SK-N-SH (cell line): ENCODE data around the gene METTL25B. TPM values are rescaled to one million over a fixed set of nuclear protein-coding genes. Genes with fewer than 3 reads are reported as not detected.

ENCODE experiments used
- CTCF ChIA-PET: fragments of 300-600, 350-600 bp; formaldehyde crosslinking; extraction: SDS; loops from one replicate; lab custom pipeline; 2021; lab: Yijun Ruan, JAX
- POLR2A ChIA-PET: fragments of 350-600 bp; sonication (Branson Sonifier 250); formaldehyde crosslinking; extraction: SDS; loops from one replicate; lab custom pipeline; 2020; ENCODE audit warnings: antibody characterized with exemption, inconsistent platforms; lab: Yijun Ruan, JAX
- DNase-seq: peaks from one replicate; pipeline ENCODE4 v3.0.0; 2012
- H2AFZ ChIP-seq: fragments of 200-600 bp; sonication (generic); 2 replicates; pipeline ENCODE4 v1.8.1; 2016; ENCODE audit warnings: antibody characterized with exemption, mild to moderate bottlenecking, low read depth
- H3F3A ChIP-seq: fragments of 200-600 bp; sonication (generic); replicated peaks from 2 replicates; pipeline ENCODE3; 2016; ENCODE audit warnings: antibody characterized with exemption, mild to moderate bottlenecking; ENCODE audit not compliant: insufficient read depth
- H3K27ac ChIP-seq, 2 experiments: fragments of 200-500 bp in 1 of 2; fragments of 200-600 bp in 1 of 2; sonication (Bioruptor generic) in 1 of 2; sonication (generic), shearing (Covaris generic) in 1 of 2; 2 replicates each; pipeline versions ENCODE4 v1.5.1 to v1.6.1; 2014 to 2016; ENCODE audit warnings: low read depth in 2 of 2, inconsistent platforms in 1 of 2, low read length in 1 of 2, mild to moderate bottlenecking in 1 of 2, mixed read lengths in 1 of 2
- H3K27me3 ChIP-seq: fragments of 200-600 bp; sonication (generic), shearing (Covaris generic); 2 replicates; pipeline ENCODE4 v1.6.1; 2016; ENCODE audit warnings: mixed run types; ENCODE audit not compliant: insufficient read depth
- H3K36me3 ChIP-seq, 2 experiments: fragments of 200-500 bp in 1 of 2; fragments of 200-600 bp in 1 of 2; sonication (Bioruptor generic) in 1 of 2; sonication (generic) in 1 of 2; replicated peaks in 1 of 2; 2 replicates each; pipeline versions ENCODE3 to v1.5.1; 2014 to 2016; ENCODE audit warnings: low read length in 1 of 2, mild to moderate bottlenecking in 1 of 2; ENCODE audit not compliant: insufficient read depth in 2 of 2, control insufficient read depth in 1 of 2
- H3K4me1 ChIP-seq, 2 experiments: fragments of 200-500 bp in 1 of 2; fragments of 200-600 bp in 1 of 2; sonication (Bioruptor generic) in 1 of 2; sonication (generic), shearing (Covaris generic) in 1 of 2; 2 replicates each; pipeline versions ENCODE4 v1.5.1 to v1.6.1; 2014 to 2016; ENCODE audit warnings: low read depth in 1 of 2, low read length in 1 of 2, mixed run types in 1 of 2; ENCODE audit not compliant: insufficient read depth in 2 of 2, control insufficient read depth in 1 of 2
- H3K4me2 ChIP-seq: fragments of 200-600 bp; sonication (generic), shearing (Covaris generic); 2 replicates; pipeline ENCODE4 v1.6.1; 2017; ENCODE audit warnings: mixed run types
- H3K4me3 ChIP-seq, 2 experiments: fragments of 200-500 bp in 1 of 2; fragments of 200-600 bp in 1 of 2; sonication (Bioruptor generic) in 1 of 2; sonication (generic), shearing (Covaris generic) in 1 of 2; 2 replicates each; pipeline versions ENCODE4 v1.5.1 to v1.8.1; 2014 to 2016; ENCODE audit warnings: low read depth in 2 of 2, inconsistent platforms in 1 of 2, low read length in 1 of 2, mild to moderate bottlenecking in 1 of 2, mixed read lengths in 1 of 2, moderate library complexity in 1 of 2
- H3K79me2 ChIP-seq: fragments of 200-600 bp; sonication (generic); 2 replicates; pipeline ENCODE4 v1.8.1; 2017; ENCODE audit warnings: mild to moderate bottlenecking; ENCODE audit not compliant: insufficient read depth
- H3K9ac ChIP-seq: fragments of 200-600 bp; sonication (generic); 2 replicates; pipeline ENCODE4 v1.6.1; 2017; ENCODE audit warnings: mixed run types
- H3K9me2 ChIP-seq: fragments of 200-600 bp; sonication (generic); 2 replicates; pipeline ENCODE4 v1.6.1; 2017; ENCODE audit warnings: mixed run types
- H3K9me3 ChIP-seq: fragments of 200-600 bp; sonication (generic); 2 replicates; pipeline ENCODE4 v1.6.1; 2017; ENCODE audit warnings: mixed run types, mild to moderate bottlenecking, moderate library complexity
- H4K20me1 ChIP-seq: fragments of 200-600 bp; sonication (generic); 2 replicates; pipeline ENCODE4 v1.6.1; 2017; ENCODE audit warnings: mild to moderate bottlenecking, mixed run types; ENCODE audit not compliant: insufficient read depth
- FOXM1 ChIP-seq: IDR thresholded peaks from 2 replicates; pipeline ENCODE4 v1.4.0; 2012; ENCODE audit warnings: low read depth, mild to moderate bottlenecking
- GATA2 ChIP-seq: sonication (generic); formaldehyde crosslinking; IDR thresholded peaks from 2 replicates; pipeline ENCODE4 v1.5.0; 2020; ENCODE audit warnings: mild to moderate bottlenecking, missing genetic modification reagents
- MXI1 ChIP-seq: IDR thresholded peaks from 2 replicates; pipeline ENCODE4 v1.6.1; 2012; ENCODE audit warnings: mild to moderate bottlenecking, low read depth, low read length, improper control_type of control experiment
- NFIC ChIP-seq: IDR thresholded peaks from 2 replicates; pipeline ENCODE4 v1.4.0; 2012; ENCODE audit warnings: borderline replicate concordance
- REST ChIP-seq: IDR thresholded peaks from 2 replicates; pipeline ENCODE4 v1.6.1; 2012; ENCODE audit warnings: mild to moderate bottlenecking, low read depth, low read length, moderate library complexity
- WGBS: methylation state at CpG from one replicate; pipeline ENCODE4 v1.1.6; 2017; ENCODE audit warnings: low lambda C conversion rate; 5-methylcytosine and 5-hydroxymethylcytosine counted together
- polyA plus RNA-seq, 3 experiments: library from polyadenylated mRNA; depleted of rRNA; stranded (reverse); fragments of >200 nt; gene quantifications; 2 replicates each; pipeline ENCODE4 v1.2.3, GENCODE V29; 2012

Gene METTL25B
- polyA plus RNA-seq, 1 of the 3 experiments (the other 2 are of a cell fraction), result 20.1 TPM

- TF ChIP-seq REST, result no peak
- no peak for TF ChIP-seq GATA2 (CRISPR knock-in tag)
- no peak for TF ChIP-seq FOXM1
- TF ChIP-seq MXI1, result no peak
These were observed 21.4 kb upstream of the METTL25B start (continued) for GRCh38 chr1:156706657-156707416.

- DNase-seq, result no peak
- TF ChIP-seq NFIC, result peak; percentile 13; the same call in 1 of the 2 replicates
- no peak for TF ChIP-seq REST
- Histone ChIP-seq H3K27me3 (no peaks in the 10 kb centered on the region), H3K9me2 (no peaks in the 10 kb centered on the region), H3K4me1 (peaks cover 76 to 96% of the 10 kb centered on the region in 2 experiments), H3K36me3 (no peaks in the 10 kb centered on the region), H3K9ac (no peak overlapping the region), H3K27ac (peak overlapping the region; percentile 8 to 98; a peak in 3 of 4 replicates), H2AFZ (no peak overlapping the region), H3K4me2 (peak overlapping the region; percentile 61; the same call in 1 of the 2 replicates), H3K9me3 (no peaks in the 10 kb centered on the region), H3K4me3 (no peak overlapping the region), H3K79me2 (no peaks in the 10 kb centered on the region), H3F3A (peaks cover 39% of the 10 kb centered on the region), H4K20me1 (no peaks in the 10 kb centered on the region)
- CTCF ChIA-PET, result interaction anchor here (0.6 to 45.5 kb wide), 17 partner anchors 8 to 411 kb away, joined by 3 to 2702 read pairs (median 5); partner anchors contain the start of genes CRABP2, ISG20L2, METTL25B and NES
- WGBS, result 44% methylated on average over 8 of the region's 8 CpGs
- POLR2A ChIA-PET, result interaction anchor here (0.6 to 5.3 kb wide), 3 partner anchors 10 to 80 kb away, joined by 3 to 57 read pairs (median 7); no protein-coding TSS in a partner anchor
These were observed 20.7 kb upstream of the METTL25B start for GRCh38 chr1:156707417-156708217.
